Sigmoid colon (tissue), 7 donors: ENCODE data around the gene KBTBD7. TPM values are rescaled to one million over a fixed set of nuclear protein-coding genes. Genes with fewer than 3 reads are reported as not detected.

Source experiments
- DNase-seq: peaks from one replicate; pipeline ENCODE4 v3.0.0-alpha.2; 2019
- H3K27ac ChIP-seq, 4 donors: fragments of 200-600 bp; sonication (generic); one replicate each; pipeline ENCODE4 v1.5.1; 2016 to 2019; ENCODE audit warnings: mild to moderate bottlenecking in 1 of 4
- H3K27me3 ChIP-seq, 3 donors: fragments of 200-600 bp; sonication (generic); one replicate each; pipeline ENCODE4 v1.5.1; 2019; ENCODE audit warnings: mild to moderate bottlenecking in 1 of 3
- H3K36me3 ChIP-seq, 4 donors: fragments of 200-600 bp; sonication (generic); one replicate each; pipeline ENCODE4 v1.5.1; 2016 to 2019
- H3K4me1 ChIP-seq, 4 donors: fragments of 200-600 bp; sonication (generic); one replicate each; pipeline ENCODE4 v1.5.1; 2017 to 2019
- H3K4me3 ChIP-seq, 4 donors: fragments of 200-600 bp; sonication (generic); one replicate each; pipeline ENCODE4 v1.5.1; 2017 to 2019; ENCODE audit warnings: mild to moderate bottlenecking in 2 of 4, moderate library complexity in 1 of 4
- H3K9me3 ChIP-seq, 4 donors: fragments of 200-600 bp in 3 of 4; sonication (generic) in 3 of 4; one replicate each; pipeline versions ENCODE4 v1.5.1 to v1.6.1; 2013 to 2019
- EP300 ChIP-seq, 4 donors: sonication (generic); formaldehyde crosslinking; IDR thresholded peaks; one replicate each; pipeline ENCODE4 v1.6.1; 2017; ENCODE audit warnings: antibody characterized with exemption in 4 of 4
- POLR2A ChIP-seq, 2 donors: fragments of 450-650 bp; IDR thresholded peaks; one replicate each; pipeline ENCODE4 v1.6.1; 2016; ENCODE audit warnings: antibody characterized with exemption in 2 of 2, mild to moderate bottlenecking in 2 of 2, moderate library complexity in 2 of 2
- POLR2AphosphoS5 ChIP-seq, 4 donors: sonication (generic); formaldehyde crosslinking; IDR thresholded peaks; one replicate each; pipeline ENCODE4 v1.6.1; 2017; ENCODE audit warnings: antibody characterized with exemption in 4 of 4
- WGBS, 2 donors: extraction: QIAGEN DNeasy Blood & Tissue Kit; methylation state at CpG; one replicate each; pipeline ENCODE4 v1.1.7; 2013; 5-methylcytosine and 5-hydroxymethylcytosine counted together
- intact Hi-C: fragments of 100-400 bp; cut with DNase I; formaldehyde crosslinking; loops from one replicate; pipeline ENCODE4 v1.15.1; 2023
- polyA plus RNA-seq, 3 donors: library from polyadenylated mRNA; stranded (reverse); fragments of 200-250 nt; gene quantifications; one replicate each; pipeline ENCODE4 v1.2.3, GENCODE V29; 2013
- total RNA-seq, 4 donors: library from RNA; depleted of rRNA; stranded (reverse); fragments of >200 nt; gene quantifications; one replicate each; pipeline ENCODE4 v1.1.0, GENCODE V29; 2016
- TF ChIP-seq, protein P1 (sequence below), 4 experiments: fragments of 450-650 bp in 3 of 4; fragments of 200-600 bp in 1 of 4; IDR thresholded peaks; one replicate each; pipeline ENCODE4 v1.5.1; 2016 to 2019; ENCODE audit warnings: antibody characterized with exemption in 4 of 4, mild to moderate bottlenecking in 3 of 4, moderate library complexity in 2 of 4
- donor health status: healthy with polysubstance abuse.
- donor health status: Bipolar disorder and iron deficiency.
- donor health status: healthy.

Gene KBTBD7
- total and polyA plus RNA-seq, 7 donors: 1.2 to 10.2 (median 5.6) TPM

DNA sequence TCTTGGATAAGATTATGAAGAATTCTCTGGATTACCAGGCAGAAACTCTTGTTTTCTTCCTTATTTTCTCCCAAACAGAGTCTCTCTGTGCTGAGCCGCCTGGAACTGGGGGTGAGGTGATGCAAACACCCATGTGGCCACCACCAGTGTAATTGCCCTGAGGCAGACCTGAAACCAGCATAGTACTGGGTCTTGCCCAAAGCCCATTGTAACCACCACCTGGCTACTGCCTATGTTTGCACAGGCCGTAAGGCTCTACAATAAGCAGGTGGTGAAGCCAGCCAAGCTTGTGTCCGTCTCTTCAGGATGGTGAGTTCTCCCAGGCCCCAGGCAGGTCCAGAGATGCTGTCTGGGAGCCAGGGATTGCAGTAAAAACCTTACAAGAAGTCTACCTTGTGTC is 18.9 kb upstream of the KBTBD7 start:
- H3K4me1 ChIP-seq: peaks cover 0 to 11% (median 2%) of the 10 kb centered on the region in 4 donors
- intact Hi-C loops: no loop called here
- no peaks in the 10 kb centered on the region for H3K36me3 ChIP-seq
- WGBS, 2 donors: 80 to 94% methylated on average over 3 of the region's 3 CpGs
- no peak for DNase-seq
- peaks cover 0 to 3% (median 0%) of the 10 kb centered on the region in 4 donors for H3K9me3 ChIP-seq
- TF ChIP-seq, protein P1, sequence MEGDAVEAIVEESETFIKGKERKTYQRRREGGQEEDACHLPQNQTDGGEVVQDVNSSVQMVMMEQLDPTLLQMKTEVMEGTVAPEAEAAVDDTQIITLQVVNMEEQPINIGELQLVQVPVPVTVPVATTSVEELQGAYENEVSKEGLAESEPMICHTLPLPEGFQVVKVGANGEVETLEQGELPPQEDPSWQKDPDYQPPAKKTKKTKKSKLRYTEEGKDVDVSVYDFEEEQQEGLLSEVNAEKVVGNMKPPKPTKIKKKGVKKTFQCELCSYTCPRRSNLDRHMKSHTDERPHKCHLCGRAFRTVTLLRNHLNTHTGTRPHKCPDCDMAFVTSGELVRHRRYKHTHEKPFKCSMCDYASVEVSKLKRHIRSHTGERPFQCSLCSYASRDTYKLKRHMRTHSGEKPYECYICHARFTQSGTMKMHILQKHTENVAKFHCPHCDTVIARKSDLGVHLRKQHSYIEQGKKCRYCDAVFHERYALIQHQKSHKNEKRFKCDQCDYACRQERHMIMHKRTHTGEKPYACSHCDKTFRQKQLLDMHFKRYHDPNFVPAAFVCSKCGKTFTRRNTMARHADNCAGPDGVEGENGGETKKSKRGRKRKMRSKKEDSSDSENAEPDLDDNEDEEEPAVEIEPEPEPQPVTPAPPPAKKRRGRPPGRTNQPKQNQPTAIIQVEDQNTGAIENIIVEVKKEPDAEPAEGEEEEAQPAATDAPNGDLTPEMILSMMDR (IDR thresholded peaks at IDR 0.05): no peak
- TF ChIP-seq POLR2A (IDR thresholded peaks at IDR 0.05) (no peak), POLR2AphosphoS5 (IDR thresholded peaks at IDR 0.05) (no peak), EP300 (IDR thresholded peaks at IDR 0.05) (no peak)
- no peaks in the 10 kb centered on the region for H3K27me3 ChIP-seq
- H3K27ac ChIP-seq: peak overlapping the region in 2 of 4 donors; percentile 10 to 45
- no peak overlapping the region for H3K4me3 ChIP-seq

DNA sequence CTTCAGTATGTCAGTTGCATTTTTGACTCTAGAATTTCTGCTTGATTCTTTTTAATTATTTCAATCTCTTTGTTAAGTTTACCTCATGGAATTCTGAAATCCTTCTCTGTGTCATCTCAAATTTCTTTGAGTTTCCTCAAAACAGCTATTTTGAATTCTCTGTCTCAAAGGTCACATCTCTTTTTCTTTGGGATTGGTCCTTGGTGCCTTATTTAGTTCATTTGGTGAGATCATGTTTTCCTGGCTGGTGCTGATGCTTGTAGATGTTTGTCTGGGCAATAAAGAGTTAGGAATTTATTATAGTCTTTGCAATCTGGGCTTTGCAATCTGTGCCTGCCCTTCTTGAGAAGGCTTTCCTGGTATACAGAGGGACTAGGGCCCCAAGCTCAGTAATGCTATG is 18.5 kb upstream of the KBTBD7 start:
- intact Hi-C loops: no loop called here
- H3K9me3 ChIP-seq: peaks cover 0 to 3% (median 0%) of the 10 kb centered on the region in 4 donors

DNA sequence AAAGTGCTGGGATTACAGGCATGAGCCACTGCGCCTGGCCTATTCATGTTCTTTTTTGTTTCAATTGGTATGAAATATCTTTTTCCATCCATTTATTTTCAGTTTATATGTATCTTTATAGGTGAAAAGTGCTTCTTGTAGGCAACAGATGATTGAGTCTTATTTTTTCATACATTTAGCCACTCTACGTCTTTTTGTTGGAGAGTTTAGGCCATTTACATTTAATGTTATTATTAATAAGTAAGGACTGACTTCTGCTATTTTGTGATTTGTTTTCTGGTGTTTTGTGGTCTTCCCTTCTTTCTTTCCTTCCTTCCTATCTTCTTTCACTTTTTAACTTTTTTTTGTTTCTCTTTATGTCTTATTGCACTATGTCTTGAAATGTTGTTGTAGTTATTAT is 16.7 kb upstream of the KBTBD7 start:
- no peaks in the 10 kb centered on the region for H3K27me3 ChIP-seq
- intact Hi-C loops: no loop called here
- peaks cover 0 to 5% (median 0%) of the 10 kb centered on the region in 4 donors for H3K4me1 ChIP-seq
- H3K9me3 ChIP-seq: peaks cover 0 to 3% (median 0%) of the 10 kb centered on the region in 4 donors
- no peaks in the 10 kb centered on the region for H3K36me3 ChIP-seq
- WGBS, 2 donors: 98 to 100% methylated on average over 2 of the region's 2 CpGs
- H3K27ac ChIP-seq: no peak overlapping the region
- no peak overlapping the region for H3K4me3 ChIP-seq
- DNase-seq: no peak
- TF ChIP-seq POLR2A (IDR thresholded peaks at IDR 0.05) (no peak), POLR2AphosphoS5 (IDR thresholded peaks at IDR 0.05) (no peak), EP300 (IDR thresholded peaks at IDR 0.05) (no peak)
- TF ChIP-seq, protein P1 (IDR thresholded peaks at IDR 0.05): no peak

More for the DNA sequence above, 18.5 kb upstream of the KBTBD7 start:
- DNase-seq: no peak
- Histone ChIP-seq H3K36me3 (no peaks in the 10 kb centered on the region), H3K27ac (peak overlapping the region in 1 of 4 donors; percentile 10), H3K4me1 (peaks cover 0 to 11% (median 2%) of the 10 kb centered on the region in 4 donors), H3K4me3 (no peak overlapping the region), H3K27me3 (no peaks in the 10 kb centered on the region)
- no peak for TF ChIP-seq EP300 (IDR thresholded peaks at IDR 0.05)
- no peak for TF ChIP-seq POLR2AphosphoS5 (IDR thresholded peaks at IDR 0.05)
- TF ChIP-seq, protein P1 (IDR thresholded peaks at IDR 0.05): no peak
- TF ChIP-seq POLR2A (IDR thresholded peaks at IDR 0.05): no peak

DNA sequence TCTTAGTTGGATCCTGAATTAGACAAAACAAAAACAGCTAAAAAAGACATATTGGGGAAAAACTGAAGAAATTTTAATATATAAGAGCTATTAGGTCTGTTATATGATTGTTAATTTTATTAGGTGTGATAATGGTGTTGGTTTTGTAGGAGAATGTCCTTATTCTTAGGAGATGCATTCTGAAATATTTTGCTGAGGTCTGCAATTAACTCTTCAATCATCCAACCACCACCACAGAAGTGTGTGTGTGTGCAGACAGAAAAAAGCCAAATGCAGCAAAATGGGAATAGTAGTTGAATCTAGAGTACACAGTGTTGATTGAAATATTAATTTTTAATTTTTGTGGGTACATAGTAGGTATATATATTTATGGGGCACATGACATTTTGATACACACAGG is 12.1 kb upstream of the KBTBD7 start:
- Histone ChIP-seq H3K27ac (no peak overlapping the region), H3K9me3 (peaks cover 0 to 3% (median 0%) of the 10 kb centered on the region in 4 donors), H3K36me3 (no peaks in the 10 kb centered on the region), H3K4me1 (peaks cover 0 to 6% (median 0%) of the 10 kb centered on the region in 4 donors), H3K27me3 (no peaks in the 10 kb centered on the region), H3K4me3 (no peak overlapping the region)
- DNase-seq: no peak
- intact Hi-C loops: no loop called here
- TF ChIP-seq EP300 (IDR thresholded peaks at IDR 0.05): no peak
- no peak for TF ChIP-seq POLR2AphosphoS5 (IDR thresholded peaks at IDR 0.05)
- no peak for TF ChIP-seq POLR2A (IDR thresholded peaks at IDR 0.05)
- TF ChIP-seq, protein P1 (IDR thresholded peaks at IDR 0.05): no peak

DNA sequence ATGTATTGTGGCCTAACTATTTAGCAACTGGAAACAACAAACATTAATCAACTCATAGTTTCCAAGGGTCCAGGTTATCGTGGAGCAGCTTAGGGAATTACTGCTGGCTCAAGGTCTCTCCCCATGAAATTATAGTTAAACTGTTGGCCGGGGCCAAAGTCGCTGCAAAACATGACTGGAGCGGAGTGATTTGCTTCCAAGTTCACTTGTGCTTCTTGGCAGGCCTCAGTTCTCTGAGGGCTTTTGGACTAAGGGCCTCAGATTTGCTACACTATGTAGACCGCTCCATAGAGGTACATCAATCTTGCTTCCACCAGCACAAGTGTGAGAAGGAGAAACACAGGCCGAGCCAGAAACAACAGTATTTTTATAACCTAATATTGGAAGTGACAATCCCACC is 9.4 kb upstream of the KBTBD7 start:
- no peak for DNase-seq
- no peaks in the 10 kb centered on the region for H3K27me3 ChIP-seq
- peak overlapping the region in 1 of 4 donors; percentile 44 for H3K27ac ChIP-seq
- H3K4me3 ChIP-seq: no peak overlapping the region
- TF ChIP-seq POLR2A (IDR thresholded peaks at IDR 0.05) (no peak), EP300 (IDR thresholded peaks at IDR 0.05) (no peak), POLR2AphosphoS5 (IDR thresholded peaks at IDR 0.05) (no peak)
- TF ChIP-seq, protein P1 (IDR thresholded peaks at IDR 0.05): no peak
- no peaks in the 10 kb centered on the region for H3K36me3 ChIP-seq
- peaks cover 0 to 6% (median 0%) of the 10 kb centered on the region in 4 donors for H3K4me1 ChIP-seq
- H3K9me3 ChIP-seq: no peaks in the 10 kb centered on the region
- WGBS, 2 donors: 93 to 97% methylated on average over 6 of the region's 6 CpGs
- intact Hi-C loops: no loop called here
